Activated CD8-positive, alpha-beta memory T cell treated with anti-CD3 and anti-CD28 coated beads, Interleukin-2, amount 10 ng/mL, durations not matched to agents 7 days and 5 days (primary cell): ENCODE data around the gene SBK1. TPM values are rescaled to one million over a fixed set of nuclear protein-coding genes. Genes with fewer than 3 reads are reported as not detected.
A peak's percentile ranks its signal among the peaks of the same experiment; 100 is the strongest.
"Not testable (repeated sequence)": the region's sequence is repeated elsewhere in the genome, so short reads cannot be mapped to it uniquely, and the experiment has no call there.

Experiments
- ATAC-seq: fragments of 150-1000 bp; cut with Tn5 transposase; one replicate; pipeline ENCODE4 v1.10.0; 2021; ENCODE audit warnings: moderate library complexity
- CTCF ChIA-PET: fragments of 350-600 bp; sonication (Branson Sonifier 250); formaldehyde crosslinking; loops from one replicate; lab custom pipeline; 2021; ENCODE audit warnings: antibody characterized with exemption; lab: Charles Lee
- DNase-seq: peaks from one replicate; pipeline ENCODE4 v3.0.0-alpha.2; 2020
- H3K27ac Mint-ChIP-seq: one replicate; pipeline ENCODE4 v1.8.0; 2021; ENCODE audit warnings: mild to moderate bottlenecking, mixed read lengths
- H3K27me3 Mint-ChIP-seq: one replicate; pipeline ENCODE4 v1.8.0; 2021; ENCODE audit warnings: mixed read lengths
- H3K36me3 Mint-ChIP-seq: one replicate; pipeline ENCODE4 v1.8.0; 2021; ENCODE audit warnings: mild to moderate bottlenecking, mixed read lengths
- H3K4me1 Mint-ChIP-seq: one replicate; pipeline ENCODE4 v1.8.0; 2021; ENCODE audit warnings: mixed read lengths
- H3K4me3 Mint-ChIP-seq: one replicate; pipeline ENCODE4 v1.8.0; 2021; ENCODE audit warnings: mild to moderate bottlenecking, moderate library complexity, mixed read lengths
- H3K9me3 Mint-ChIP-seq: one replicate; pipeline ENCODE4 v1.8.0; 2022; ENCODE audit warnings: low read depth, mixed read lengths
- total RNA-seq, 2 experiments: library from RNA; stranded (reverse); gene quantifications; one replicate each; pipeline ENCODE4 v1.2.3, GENCODE V29; 2021

SBK1 gene
- total RNA-seq: 10 to 100 TPM in 1 of 2 experiments, 1 to 10 TPM in 1; 3.2 to 11.3 TPM

DNA sequence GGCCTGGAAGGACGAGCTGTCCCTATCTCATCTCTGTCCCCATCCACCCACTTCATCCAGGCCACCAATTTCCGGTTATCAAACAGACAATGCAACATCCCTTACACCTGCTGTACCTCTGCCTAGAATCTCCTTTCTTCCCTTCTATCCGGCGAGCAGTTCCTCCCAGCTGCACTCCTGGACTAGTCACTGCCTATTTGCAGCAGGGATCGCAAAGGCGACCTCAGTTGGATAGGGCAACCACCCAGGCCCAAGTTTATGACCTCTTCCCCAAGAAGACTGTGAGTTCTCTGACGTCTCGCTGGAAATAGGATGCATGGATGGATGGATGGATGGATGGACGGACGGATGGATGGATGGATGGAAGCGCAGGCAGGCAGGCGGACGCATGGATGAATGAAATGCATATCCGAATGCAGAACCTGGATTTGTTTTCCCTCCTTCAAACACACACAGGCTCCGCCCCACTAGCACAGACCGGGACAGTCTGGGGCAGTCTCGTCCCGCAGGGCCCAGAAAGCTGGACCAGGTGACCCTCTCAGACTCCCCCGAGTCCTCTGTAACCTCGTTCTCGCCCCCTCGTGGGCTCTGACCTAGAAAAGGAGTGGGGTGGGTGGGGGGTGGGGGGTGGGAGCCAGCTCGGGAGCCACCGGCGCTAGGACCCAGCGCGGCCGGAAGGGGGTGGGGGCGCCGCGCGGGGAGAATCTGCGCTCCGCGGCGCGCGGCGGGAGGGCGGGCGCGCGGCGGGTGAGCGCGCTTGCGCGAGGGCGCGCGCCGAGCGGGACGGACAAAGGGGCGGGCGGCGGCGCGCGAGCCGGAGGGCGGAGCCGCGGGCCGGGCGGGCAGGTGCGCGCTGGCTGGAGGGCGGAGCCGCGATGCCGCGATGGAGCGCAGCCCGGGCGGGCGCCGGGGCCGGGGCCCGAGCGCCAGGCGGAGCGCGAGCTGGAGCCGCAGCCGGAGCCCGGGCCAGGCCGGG is at the start of gene SBK1:
Gene SBK1 (plus strand): TSS at position 875 of the 976 bp plus-strand sequence. CDS start 24,867 bp downstream, outside the sequence.
- peaks cover 52% of the 10 kb centered on the region for H3K4me1 Mint-ChIP-seq
- peaks cover 2% of the 10 kb centered on the region for H3K36me3 Mint-ChIP-seq
- no peaks in the 10 kb centered on the region for H3K9me3 Mint-ChIP-seq
- H3K27ac Mint-ChIP-seq: peak within 1 kb of the TSS; percentile 84
- peak within 1 kb of the TSS; percentile 84 for H3K4me3 Mint-ChIP-seq
- ATAC-seq: peak; percentile 97
- CTCF ChIA-PET: interaction anchor here (1.2 to 5.2 kb wide), 8 partner anchors 9 to 30 kb away, joined by 3 to 33 read pairs (median 5); no protein-coding TSS in a partner anchor
- peak; percentile 85 for DNase-seq
- H3K27me3 Mint-ChIP-seq: peaks cover 14% of the 10 kb centered on the region

DNA sequence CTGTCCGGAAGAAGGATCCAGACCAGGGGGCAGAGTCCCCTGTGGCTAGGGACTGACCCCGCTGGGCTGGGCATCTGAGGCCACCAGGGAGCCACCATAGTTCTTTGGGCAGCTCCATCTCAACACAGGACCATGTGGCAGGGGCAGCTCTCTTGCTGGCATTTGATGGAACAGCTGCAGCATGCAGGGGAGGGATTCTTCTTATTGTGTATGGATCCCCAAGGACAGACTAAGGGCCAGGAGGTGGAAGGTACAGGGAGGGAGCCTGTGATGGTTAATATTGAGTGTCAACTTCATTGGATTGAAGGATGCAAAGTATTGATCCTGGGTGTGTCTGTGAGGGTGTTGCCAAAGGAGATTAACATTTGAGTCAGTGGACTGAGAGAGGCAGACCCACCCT is 42.8 kb upstream of the SBK1 start:
- H3K4me3 Mint-ChIP-seq, H3K4me1 Mint-ChIP-seq, H3K27ac Mint-ChIP-seq, DNase-seq, CTCF ChIA-PET, ATAC-seq, H3K36me3 Mint-ChIP-seq, H3K9me3 Mint-ChIP-seq: not testable (repeated sequence)
- H3K27me3 Mint-ChIP-seq: peaks cover 10% of the 10 kb centered on the region

DNA sequence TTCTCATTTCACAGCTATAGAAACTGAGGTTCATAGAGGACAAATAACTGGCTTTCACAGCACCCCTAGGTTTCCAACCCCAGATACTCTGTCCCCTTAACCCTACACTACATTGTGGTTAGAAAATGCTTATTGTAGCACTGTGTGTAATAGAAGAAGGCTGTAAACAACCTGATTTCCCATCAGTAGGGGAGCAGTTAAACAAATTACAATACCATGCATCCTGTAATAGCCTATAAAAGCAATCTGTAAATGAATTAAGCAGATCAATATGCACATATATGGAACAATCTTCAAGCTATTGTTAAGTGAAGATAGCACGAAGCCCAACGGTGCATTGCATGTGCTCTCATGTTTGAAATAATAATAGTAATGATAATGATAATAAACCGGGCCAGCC is 41.3 kb upstream of the SBK1 start:
- CTCF ChIA-PET: no interaction called here
- ATAC-seq (no peak), DNase-seq (no peak)
- Mint-ChIP-seq H3K36me3 (no peaks in the 10 kb centered on the region), H3K9me3 (no peaks in the 10 kb centered on the region), H3K4me3 (no peak overlapping the region), H3K27ac (no peak overlapping the region), H3K27me3 (peaks cover 10% of the 10 kb centered on the region), H3K4me1 (no peaks in the 10 kb centered on the region)

DNA sequence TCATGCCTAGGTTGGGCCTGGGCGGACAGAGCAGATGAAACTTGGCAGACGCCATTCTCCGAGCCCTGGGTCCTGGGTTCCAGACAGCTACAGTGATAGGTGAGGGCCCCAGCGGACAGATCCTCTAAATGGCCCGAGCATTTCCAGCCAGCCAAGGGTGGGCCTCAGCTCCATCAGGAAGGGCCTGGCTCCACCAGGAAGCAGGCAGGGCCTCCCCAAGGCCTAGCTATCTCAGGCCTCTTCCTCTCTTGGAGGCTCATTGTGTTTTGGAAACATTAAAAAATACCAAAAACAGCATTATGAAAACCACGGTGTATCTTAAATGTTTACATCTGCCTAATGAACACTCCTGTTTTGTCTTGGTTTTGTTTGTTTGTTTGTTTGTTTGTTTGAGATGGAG is 38.2 kb upstream of the SBK1 start:
- Mint-ChIP-seq H3K4me1 (peaks cover under 1% of the 10 kb centered on the region), H3K27me3 (peaks cover 10% of the 10 kb centered on the region), H3K27ac (no peak overlapping the region), H3K4me3 (no peak overlapping the region), H3K9me3 (no peaks in the 10 kb centered on the region), H3K36me3 (no peaks in the 10 kb centered on the region)
- ATAC-seq: no peak
- no peak for DNase-seq
- CTCF ChIA-PET: no interaction called here

DNA sequence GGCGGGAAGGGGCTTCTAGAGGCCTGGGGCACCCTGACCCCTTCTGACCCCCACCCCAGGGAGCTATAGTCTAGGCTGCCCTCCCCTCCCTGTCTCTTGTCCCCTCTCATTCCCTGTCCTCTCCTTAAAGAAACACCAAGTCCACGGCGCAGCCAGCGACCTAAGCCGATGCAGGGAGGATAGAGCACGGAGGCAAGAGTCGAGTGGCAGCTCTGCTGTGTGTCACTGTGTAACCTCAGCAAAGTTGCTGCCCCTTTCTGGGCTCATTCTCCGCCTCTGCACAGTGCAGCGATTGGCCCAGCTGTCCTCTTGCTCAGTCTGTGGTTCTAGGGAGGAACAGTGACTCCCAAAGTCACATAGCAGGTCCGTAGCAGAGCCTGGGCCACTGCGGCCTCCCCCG is 36.5 kb upstream of the SBK1 start:
- DNase-seq: no peak
- no peak overlapping the region for H3K4me3 Mint-ChIP-seq
- no peak for ATAC-seq
- no peaks in the 10 kb centered on the region for H3K9me3 Mint-ChIP-seq
- no peaks in the 10 kb centered on the region for H3K36me3 Mint-ChIP-seq
- peaks cover 15% of the 10 kb centered on the region for H3K27me3 Mint-ChIP-seq
- peaks cover 9% of the 10 kb centered on the region for H3K4me1 Mint-ChIP-seq
- no peak overlapping the region for H3K27ac Mint-ChIP-seq
- CTCF ChIA-PET: interaction anchor here (0.8 kb wide), 1 partner anchor 22 kb away, joined by 4 read pairs; no protein-coding TSS in a partner anchor

DNA sequence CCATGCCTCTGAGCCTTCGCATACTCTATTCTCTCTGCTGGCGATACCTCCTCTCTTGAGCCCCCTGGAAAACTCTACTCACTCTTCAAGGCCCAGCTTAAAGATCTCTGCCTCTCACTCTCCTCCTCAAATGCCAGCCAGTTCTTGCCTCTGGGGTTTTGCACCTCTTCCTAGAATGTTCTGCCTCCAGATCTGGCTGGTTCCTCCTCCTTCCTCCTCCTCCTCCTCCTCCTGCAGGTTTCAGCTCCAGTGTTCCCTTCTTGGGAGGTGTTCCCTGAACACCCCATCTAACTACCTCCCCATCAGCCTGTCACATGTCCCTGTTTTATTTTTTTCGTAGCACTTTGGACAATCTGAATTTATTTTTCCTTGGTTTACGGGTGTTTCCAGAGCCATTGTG is 35.1 kb upstream of the SBK1 start:
- ATAC-seq (no peak), DNase-seq (no peak)
- CTCF ChIA-PET: no interaction called here
- Mint-ChIP-seq H3K4me1 (peaks cover 10% of the 10 kb centered on the region), H3K4me3 (no peak overlapping the region), H3K27ac (no peak overlapping the region), H3K27me3 (peaks cover 16% of the 10 kb centered on the region), H3K9me3 (no peaks in the 10 kb centered on the region), H3K36me3 (no peaks in the 10 kb centered on the region)

DNA sequence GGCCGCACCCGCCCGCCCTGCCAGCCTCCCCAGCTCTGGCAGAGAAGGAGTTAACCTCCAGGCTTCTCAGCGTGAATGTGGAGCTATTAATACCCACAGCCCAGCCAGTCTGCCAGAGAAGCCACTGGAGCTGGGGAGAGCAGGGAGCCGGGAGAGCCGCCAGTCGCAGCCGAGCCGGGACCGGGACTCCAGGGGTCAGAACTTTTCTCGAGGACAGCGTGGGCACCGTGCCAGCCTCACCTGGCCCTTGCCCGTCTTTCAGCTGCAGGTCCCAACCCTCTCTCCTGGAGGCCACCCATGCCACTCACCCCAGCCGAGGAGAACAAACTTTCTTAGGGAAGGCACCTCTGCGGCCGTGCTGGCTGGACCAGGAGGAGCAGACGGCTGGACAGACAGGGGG is 33.8 kb upstream of the SBK1 start:
- H3K36me3 Mint-ChIP-seq: no peaks in the 10 kb centered on the region
- no peak overlapping the region for H3K27ac Mint-ChIP-seq
- no peaks in the 10 kb centered on the region for H3K9me3 Mint-ChIP-seq
- no peak overlapping the region for H3K4me3 Mint-ChIP-seq
- DNase-seq: no peak
- ATAC-seq: no peak
- H3K27me3 Mint-ChIP-seq: peaks cover 21% of the 10 kb centered on the region
- CTCF ChIA-PET: no interaction called here
- H3K4me1 Mint-ChIP-seq: peaks cover 22% of the 10 kb centered on the region

DNA sequence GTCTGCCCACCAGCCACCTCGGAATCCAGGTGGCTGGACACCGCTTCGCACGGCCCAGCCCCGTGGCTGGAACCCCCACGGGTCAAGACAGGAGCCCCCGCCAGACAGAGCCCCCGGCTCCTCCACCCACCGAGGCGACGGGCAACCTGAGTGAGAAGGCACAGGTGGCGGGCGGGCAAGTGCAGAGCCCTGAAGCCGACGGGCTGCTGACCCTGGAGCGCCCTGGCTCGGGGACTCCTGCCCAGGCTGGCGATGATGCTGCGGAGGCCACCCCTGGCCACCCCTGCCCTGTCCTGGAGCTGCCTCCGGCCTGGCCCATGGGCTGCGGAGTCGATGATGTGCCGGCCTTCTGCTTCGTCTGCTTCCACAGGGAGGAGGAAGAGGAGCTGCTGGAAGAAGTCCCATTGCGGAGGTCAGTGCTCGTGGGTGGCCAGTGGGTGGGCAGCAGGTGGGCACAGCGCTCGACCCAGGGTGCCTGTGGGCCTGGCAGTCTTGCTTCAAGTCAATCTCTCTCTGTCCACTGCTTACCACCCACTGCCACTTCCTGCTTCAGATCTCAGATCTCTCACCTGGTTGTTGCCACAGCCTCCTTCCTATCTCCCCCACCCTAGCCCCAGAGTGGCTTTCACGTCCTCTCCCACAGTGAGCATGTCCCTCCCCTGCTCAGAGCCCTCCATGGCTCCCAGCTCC is 33.1 kb upstream of the SBK1 start:
- CTCF ChIA-PET: no interaction called here
- ATAC-seq: peak; percentile 47
- H3K4me3 Mint-ChIP-seq: no peak overlapping the region
- no peaks in the 10 kb centered on the region for H3K9me3 Mint-ChIP-seq
- no peak overlapping the region for H3K27ac Mint-ChIP-seq
- no peak for DNase-seq
- peaks cover 26% of the 10 kb centered on the region for H3K27me3 Mint-ChIP-seq
- no peaks in the 10 kb centered on the region for H3K36me3 Mint-ChIP-seq
- H3K4me1 Mint-ChIP-seq: peaks cover 22% of the 10 kb centered on the region

DNA sequence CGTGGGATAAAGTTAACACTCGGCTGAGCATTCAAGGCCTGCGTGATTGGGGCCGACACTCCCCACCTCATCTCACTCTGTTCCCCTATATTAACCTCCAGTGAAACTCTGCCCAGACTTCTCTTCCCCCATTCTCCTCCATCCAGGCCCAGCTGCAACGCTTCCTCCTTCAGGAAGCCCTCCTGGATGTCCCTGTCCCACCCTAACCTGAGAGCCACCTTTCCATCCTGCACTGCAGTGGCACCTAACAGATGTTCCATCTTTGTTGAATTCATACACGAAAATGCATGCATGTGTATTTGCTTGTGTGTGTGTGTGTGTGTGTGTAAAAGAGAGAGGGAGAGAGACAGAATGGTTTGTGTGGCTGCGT is 32.6 kb upstream of the SBK1 start:
- no peak for ATAC-seq
- H3K36me3 Mint-ChIP-seq: no peaks in the 10 kb centered on the region
- peaks cover 22% of the 10 kb centered on the region for H3K4me1 Mint-ChIP-seq
- no peak overlapping the region for H3K27ac Mint-ChIP-seq
- no peaks in the 10 kb centered on the region for H3K9me3 Mint-ChIP-seq
- DNase-seq: no peak
- no peak overlapping the region for H3K4me3 Mint-ChIP-seq
- H3K27me3 Mint-ChIP-seq: peaks cover 30% of the 10 kb centered on the region
- CTCF ChIA-PET: no interaction called here

DNA sequence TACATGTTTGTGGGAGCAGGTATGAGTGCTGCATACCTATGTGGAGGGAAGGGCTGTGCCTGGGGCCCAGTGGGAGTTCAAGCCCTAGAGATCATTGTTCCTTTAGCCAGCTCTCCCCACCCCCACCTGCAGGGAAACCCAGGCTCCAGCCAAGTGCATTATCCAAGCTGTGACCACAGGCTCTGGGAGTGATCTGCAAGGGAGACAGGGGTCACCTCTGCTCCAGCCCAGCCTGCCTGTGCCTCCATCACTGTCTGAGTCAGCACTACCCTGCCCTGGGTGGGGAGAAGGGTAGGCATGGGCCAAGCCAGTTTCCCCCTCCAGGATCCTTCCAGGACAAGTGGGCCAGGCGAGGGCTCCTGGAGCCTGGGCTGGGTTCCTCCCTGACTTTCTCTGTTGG is 32.1 kb upstream of the SBK1 start:
- peaks cover 34% of the 10 kb centered on the region for H3K27me3 Mint-ChIP-seq
- CTCF ChIA-PET: no interaction called here
- H3K9me3 Mint-ChIP-seq: no peaks in the 10 kb centered on the region
- DNase-seq: no peak
- no peak overlapping the region for H3K4me3 Mint-ChIP-seq
- H3K27ac Mint-ChIP-seq: no peak overlapping the region
- H3K4me1 Mint-ChIP-seq: peaks cover 22% of the 10 kb centered on the region
- ATAC-seq: no peak
- no peaks in the 10 kb centered on the region for H3K36me3 Mint-ChIP-seq

DNA sequence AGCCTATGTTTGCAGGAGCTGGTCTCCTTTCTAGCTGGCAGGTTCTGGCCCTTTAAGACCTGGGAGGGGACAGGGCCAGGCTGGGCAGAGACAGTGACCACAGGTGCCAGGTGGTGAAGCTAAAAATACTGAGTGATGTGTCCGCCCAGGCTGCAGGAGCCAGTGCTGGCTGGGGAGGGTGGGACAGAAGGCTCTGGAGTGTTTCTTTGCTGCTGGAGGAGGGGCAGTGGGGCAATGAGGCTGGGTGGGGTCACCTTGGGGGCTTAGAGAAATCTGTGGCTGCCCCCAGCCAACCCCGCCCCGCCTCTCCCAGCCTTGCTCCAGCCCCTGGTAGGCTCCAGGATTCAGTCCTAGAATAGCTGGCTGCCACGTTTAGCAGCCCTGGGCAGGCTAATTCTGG is 30.4 kb upstream of the SBK1 start:
- CTCF ChIA-PET: interaction anchor here (1.2 to 2.7 kb wide), 2 partner anchors 15 to 65 kb away, joined by 3 to 12 read pairs; no protein-coding TSS in a partner anchor
- no peak overlapping the region for H3K27ac Mint-ChIP-seq

DNA sequence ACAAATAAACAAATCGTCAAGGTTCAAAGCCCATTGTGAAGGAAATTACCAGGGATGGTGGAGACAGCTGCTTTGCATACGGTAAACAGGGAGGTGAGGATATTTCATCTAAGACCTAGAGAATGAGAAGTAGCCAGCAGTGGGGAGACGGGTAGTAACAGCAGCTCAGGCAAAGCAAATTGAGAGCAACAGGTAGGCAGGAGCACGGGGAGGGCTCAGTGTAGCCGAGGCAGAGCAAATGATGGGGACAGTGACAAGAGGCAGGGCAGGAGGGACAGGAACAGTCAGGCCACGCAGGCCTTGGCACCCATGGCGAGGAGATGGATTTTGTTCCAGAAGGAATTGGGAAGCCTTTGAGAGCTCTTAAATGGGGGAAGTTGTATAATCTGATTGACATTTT is 29.0 kb upstream of the SBK1 start:
- no peak for ATAC-seq
- H3K4me3 Mint-ChIP-seq: no peak overlapping the region
- CTCF ChIA-PET: interaction anchor here (0.7 to 2.7 kb wide), 2 partner anchors 11 to 14 kb away, joined by 3 to 12 read pairs; no protein-coding TSS in a partner anchor
- H3K36me3 Mint-ChIP-seq: no peaks in the 10 kb centered on the region
- peaks cover 22% of the 10 kb centered on the region for H3K4me1 Mint-ChIP-seq
- DNase-seq: no peak
- H3K9me3 Mint-ChIP-seq: no peaks in the 10 kb centered on the region
- no peak overlapping the region for H3K27ac Mint-ChIP-seq
- peaks cover 43% of the 10 kb centered on the region for H3K27me3 Mint-ChIP-seq

More for the DNA sequence above, 30.4 kb upstream of the SBK1 start:
- ATAC-seq: no peak
- Mint-ChIP-seq H3K4me3 (no peak overlapping the region), H3K27me3 (peaks cover 43% of the 10 kb centered on the region), H3K9me3 (no peaks in the 10 kb centered on the region), H3K36me3 (no peaks in the 10 kb centered on the region), H3K4me1 (peaks cover 22% of the 10 kb centered on the region)
- no peak for DNase-seq

DNA sequence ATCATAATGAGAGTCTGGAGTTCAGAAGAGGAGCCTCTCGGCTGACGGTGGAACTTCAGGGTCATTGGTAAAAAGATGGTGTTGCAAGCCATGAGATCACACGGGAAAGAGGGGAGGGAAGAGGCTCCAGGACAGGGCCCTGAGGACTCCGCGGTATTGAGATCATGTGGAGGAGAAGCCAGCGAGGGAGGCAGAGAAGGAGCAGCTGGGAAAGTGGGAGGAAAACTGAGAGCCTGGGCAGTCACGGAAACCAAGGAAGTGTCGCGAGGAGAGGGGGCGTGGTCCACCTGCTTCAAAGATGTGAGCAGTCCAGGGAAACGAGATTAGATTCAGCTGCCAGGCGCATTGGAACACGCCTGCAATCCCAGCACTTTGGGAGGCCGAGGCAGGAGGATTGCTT is 27.7 kb upstream of the SBK1 start:
- Mint-ChIP-seq H3K36me3 (no peaks in the 10 kb centered on the region), H3K4me3 (no peak overlapping the region), H3K27me3 (peaks cover 43% of the 10 kb centered on the region), H3K9me3 (no peaks in the 10 kb centered on the region), H3K4me1 (peaks cover 17% of the 10 kb centered on the region), H3K27ac (no peak overlapping the region)
- DNase-seq: no peak
- CTCF ChIA-PET: no interaction called here
- no peak for ATAC-seq
